HEK293T (cell line): ENCODE data around the gene COX7B2.

Experiments
- ARNT ChIP-seq: fragments of 450-650 bp; IDR thresholded peaks from 2 replicates; pipeline ENCODE4 v1.6.1; 2017; ENCODE audit warnings: mild to moderate bottlenecking
- LEF1 ChIP-seq: fragments of 450-650 bp; IDR thresholded peaks from 2 replicates; pipeline ENCODE4 v1.6.1; 2017; ENCODE audit warnings: mild to moderate bottlenecking, borderline replicate concordance
- NFRKB ChIP-seq: fragments of 450-650 bp; IDR thresholded peaks from 2 replicates; pipeline ENCODE4 v1.6.1; 2016; ENCODE audit warnings: mild to moderate bottlenecking, moderate library complexity
- TARDBP ChIP-seq: fragments of 450-650 bp; IDR thresholded peaks from 2 replicates; pipeline ENCODE4 v1.6.1; 2016
- TF ChIP-seq, protein P1 (sequence below): fragments of 450-650 bp; IDR thresholded peaks from 2 replicates; pipeline ENCODE4 v1.6.1; 2016

DNA sequence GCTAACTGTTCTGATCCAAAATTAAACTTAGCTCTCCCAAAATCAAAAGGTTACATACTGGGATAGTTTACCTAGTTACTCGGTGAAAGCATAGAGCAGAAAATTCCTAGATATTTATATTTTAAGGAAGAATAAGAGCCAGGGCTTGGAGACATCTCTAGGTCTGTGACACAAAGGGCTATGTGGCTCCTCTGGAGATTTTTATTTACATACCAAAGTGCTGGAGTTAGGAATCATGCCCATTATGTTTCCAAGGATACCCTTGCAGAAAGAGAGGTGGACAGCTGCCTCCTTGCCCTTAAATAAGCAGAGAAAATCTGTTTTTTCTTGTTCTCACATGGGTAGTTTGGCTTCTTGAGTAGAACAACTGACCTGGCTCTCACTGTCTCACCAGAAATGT lies 9.0 kb downstream of the COX7B2 start:
- TF ChIP-seq ARNT (no peak), LEF1 (no peak), NFRKB (no peak), TARDBP (no peak)
- TF ChIP-seq, protein P1, sequence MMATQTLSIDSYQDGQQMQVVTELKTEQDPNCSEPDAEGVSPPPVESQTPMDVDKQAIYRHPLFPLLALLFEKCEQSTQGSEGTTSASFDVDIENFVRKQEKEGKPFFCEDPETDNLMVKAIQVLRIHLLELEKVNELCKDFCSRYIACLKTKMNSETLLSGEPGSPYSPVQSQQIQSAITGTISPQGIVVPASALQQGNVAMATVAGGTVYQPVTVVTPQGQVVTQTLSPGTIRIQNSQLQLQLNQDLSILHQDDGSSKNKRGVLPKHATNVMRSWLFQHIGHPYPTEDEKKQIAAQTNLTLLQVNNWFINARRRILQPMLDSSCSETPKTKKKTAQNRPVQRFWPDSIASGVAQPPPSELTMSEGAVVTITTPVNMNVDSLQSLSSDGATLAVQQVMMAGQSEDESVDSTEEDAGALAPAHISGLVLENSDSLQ, result no peak
